Lung (tissue), 12 donors: ENCODE data around the gene DRD2. TPM values are rescaled to one million over a fixed set of nuclear protein-coding genes. Genes with fewer than 3 reads are reported as not detected.

Experiments
- ATAC-seq: fragments of 200-7000 bp; cut with Tn5 transposase; one replicate; pipeline ENCODE4 v1.9.1; 2020; ENCODE audit warnings: moderate number of reproducible peaks; ENCODE audit not compliant: insufficient read depth, low FRiP score
- DNase-seq, 3 donors: peaks; one replicate each; pipeline ENCODE4 v3.0.0-alpha.2; 2013 to 2017
- H3K27ac ChIP-seq, 2 donors: one replicate each; pipeline ENCODE4 v1.5.1; 2013; ENCODE audit warnings: mild to moderate bottlenecking in 2 of 2, moderate library complexity in 2 of 2, control low read depth in 1 of 2, inconsistent platforms in 1 of 2, low read depth in 1 of 2, low read length in 1 of 2
- H3K27me3 ChIP-seq, 3 donors: one replicate each; pipeline ENCODE4 v1.5.1; 2013; ENCODE audit warnings: low read length in 2 of 3; ENCODE audit not compliant: control insufficient read depth in 3 of 3, insufficient read depth in 3 of 3
- H3K36me3 ChIP-seq, 4 donors: one replicate each; pipeline ENCODE4 v1.5.1; 2013; ENCODE audit warnings: low read length in 4 of 4, mild to moderate bottlenecking in 1 of 4, moderate library complexity in 1 of 4; ENCODE audit not compliant: control insufficient read depth in 4 of 4, insufficient read depth in 4 of 4
- H3K4me1 ChIP-seq, 5 donors: one replicate each; pipeline ENCODE4 v1.5.1; 2013; ENCODE audit warnings: low read length in 5 of 5, mild to moderate bottlenecking in 2 of 5, moderate library complexity in 1 of 5; ENCODE audit not compliant: control insufficient read depth in 5 of 5, insufficient read depth in 5 of 5
- H3K4me3 ChIP-seq: one replicate; pipeline ENCODE4 v1.5.1; 2013; ENCODE audit warnings: mild to moderate bottlenecking, control low read depth, moderate library complexity
- H3K9ac ChIP-seq, 2 donors: one replicate each; pipeline ENCODE4 v1.5.1; 2013; ENCODE audit warnings: low read length in 2 of 2, control low read depth in 1 of 2; ENCODE audit not compliant: insufficient read depth in 1 of 2
- H3K9me3 ChIP-seq, 4 donors: one replicate each; pipeline ENCODE4 v1.5.1; 2013; ENCODE audit warnings: low read length in 3 of 4, mild to moderate bottlenecking in 1 of 4, moderate library complexity in 1 of 4; ENCODE audit not compliant: control insufficient read depth in 4 of 4, insufficient read depth in 3 of 4
- CTCF ChIP-seq: IDR thresholded peaks from 2 replicates; pipeline ENCODE4 v1.5.1; 2012; ENCODE audit warnings: mild to moderate bottlenecking; ENCODE audit errors: control extremely low read depth, extremely low read depth
- WGBS, 2 donors: extraction: QIAGEN DNeasy Blood & Tissue Kit; methylation state at CpG; one replicate each; pipeline ENCODE4 v1.1.7; 2013; 5-methylcytosine and 5-hydroxymethylcytosine counted together
- polyA plus RNA-seq, 2 donors: library from polyadenylated mRNA; stranded (reverse); fragments of 200-250 nt; gene quantifications; one replicate each; pipeline ENCODE4 v1.2.1, GENCODE V29; 2013
- total RNA-seq, 2 donors: library from RNA; depleted of rRNA in 1 of 2; stranded (reverse); fragments of >200 nt in 1 of 2; gene quantifications; one replicate each; pipeline ENCODE4 v1.2.1, GENCODE V29; 2014 to 2021
- donor health status: control.
- donor health status: control.
- donor health status: Bipolar disorder and iron deficiency.
- donor health status: healthy.
- donor health status: DM: yes; HTN: yes; CAD: no.

DRD2 gene
- total and polyA plus RNA-seq, 4 donors = 0.08 to 0.28 TPM; not detected in 2

DNA sequence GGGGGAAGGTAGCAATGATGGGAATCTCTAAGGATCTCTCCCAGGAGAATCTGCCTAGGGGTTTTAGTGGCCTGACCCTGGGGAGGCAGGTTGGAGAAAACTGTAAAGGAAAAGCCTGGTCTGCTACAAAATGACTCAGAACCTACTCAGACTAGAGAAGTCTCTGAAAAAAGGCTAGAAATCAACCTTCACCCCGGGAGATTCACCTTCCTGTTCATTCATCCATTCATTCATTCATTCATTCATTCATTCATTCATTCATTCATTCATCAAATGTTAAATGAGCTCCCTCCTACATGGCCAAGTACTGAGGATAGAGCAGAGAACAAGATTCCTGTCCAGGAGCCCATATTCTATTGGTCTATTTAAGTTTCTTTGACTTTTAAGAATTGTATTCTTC is 96.5 kb downstream of the DRD2 start:
- Histone ChIP-seq H3K9ac (no peak overlapping the region), H3K27me3 (no peaks in the 10 kb centered on the region), H3K36me3 (peaks cover 0 to 1% (median 0%) of the 10 kb centered on the region in 4 donors), H3K4me1 (no peaks in the 10 kb centered on the region), H3K4me3 (no peak overlapping the region), H3K27ac (no peak overlapping the region), H3K9me3 (no peaks in the 10 kb centered on the region)
- ATAC-seq (no peak), DNase-seq (no peak)
- TF ChIP-seq CTCF = no peak
- 73 to 92% methylated on average over 1 of the region's 1 CpG for WGBS, 2 donors

DNA sequence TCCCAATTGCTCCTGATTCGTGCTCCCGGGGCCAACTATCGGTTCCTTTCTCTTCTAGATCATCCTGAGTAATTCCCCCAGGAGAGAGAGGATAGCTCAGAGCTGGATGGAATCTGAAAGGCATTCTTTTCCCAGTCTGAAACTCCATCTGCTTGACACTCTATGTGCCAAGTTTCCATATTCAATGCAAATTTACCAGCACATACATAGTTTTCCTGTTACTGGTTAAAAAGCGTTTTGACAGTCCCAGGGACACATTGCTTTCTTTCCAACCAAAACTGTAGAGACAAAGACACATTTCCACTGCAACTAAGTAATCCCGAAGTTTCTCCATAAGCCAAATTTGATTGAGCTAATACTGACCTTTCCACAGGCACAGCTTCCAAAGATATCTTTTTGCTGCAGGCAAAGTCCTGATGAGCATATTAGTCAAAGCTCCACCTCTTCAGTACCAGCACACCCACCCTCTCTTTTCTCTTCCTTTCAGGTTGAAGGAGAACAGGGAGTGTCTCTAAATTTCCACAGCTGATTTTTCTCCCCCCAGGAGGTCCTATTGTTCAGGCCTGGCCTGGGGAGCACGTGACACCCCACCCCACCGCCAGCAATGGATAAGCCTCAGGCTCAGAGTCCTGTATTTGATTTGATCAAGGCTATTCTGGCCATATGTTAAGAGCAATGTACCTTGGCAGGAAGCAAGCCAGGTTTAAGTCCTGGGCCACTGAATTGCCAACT is 97.4 kb downstream of the DRD2 start:
- Histone ChIP-seq H3K36me3 (peaks cover 0 to 4% (median 0%) of the 10 kb centered on the region in 4 donors), H3K9me3 (no peaks in the 10 kb centered on the region), H3K4me1 (no peaks in the 10 kb centered on the region), H3K4me3 (no peak overlapping the region), H3K27ac (no peak overlapping the region), H3K27me3 (no peaks in the 10 kb centered on the region), H3K9ac (no peak overlapping the region)
- ATAC-seq (no peak), DNase-seq (no peak)
- no peak for TF ChIP-seq CTCF
- 75 to 82% methylated on average over 7 of the region's 7 CpGs for WGBS, 2 donors

GRCh38 chr11:113376156-113376555 is 99.0 kb downstream of the DRD2 start:
- Histone ChIP-seq H3K4me3 (no peak overlapping the region), H3K27me3 (no peaks in the 10 kb centered on the region), H3K27ac (no peak overlapping the region), H3K36me3 (peaks cover 0 to 4% (median 0%) of the 10 kb centered on the region in 4 donors), H3K9me3 (no peaks in the 10 kb centered on the region), H3K4me1 (no peaks in the 10 kb centered on the region), H3K9ac (no peak overlapping the region)
- DNase-seq (peak; percentile 36 to 57 (median 55)), ATAC-seq (peak; percentile 49)
- no peak for TF ChIP-seq CTCF
- 12 to 29% methylated on average over 3 of the region's 3 CpGs for WGBS, 2 donors
